ENCODE data around the gene GAMT.

Gene GAMT

DNA sequence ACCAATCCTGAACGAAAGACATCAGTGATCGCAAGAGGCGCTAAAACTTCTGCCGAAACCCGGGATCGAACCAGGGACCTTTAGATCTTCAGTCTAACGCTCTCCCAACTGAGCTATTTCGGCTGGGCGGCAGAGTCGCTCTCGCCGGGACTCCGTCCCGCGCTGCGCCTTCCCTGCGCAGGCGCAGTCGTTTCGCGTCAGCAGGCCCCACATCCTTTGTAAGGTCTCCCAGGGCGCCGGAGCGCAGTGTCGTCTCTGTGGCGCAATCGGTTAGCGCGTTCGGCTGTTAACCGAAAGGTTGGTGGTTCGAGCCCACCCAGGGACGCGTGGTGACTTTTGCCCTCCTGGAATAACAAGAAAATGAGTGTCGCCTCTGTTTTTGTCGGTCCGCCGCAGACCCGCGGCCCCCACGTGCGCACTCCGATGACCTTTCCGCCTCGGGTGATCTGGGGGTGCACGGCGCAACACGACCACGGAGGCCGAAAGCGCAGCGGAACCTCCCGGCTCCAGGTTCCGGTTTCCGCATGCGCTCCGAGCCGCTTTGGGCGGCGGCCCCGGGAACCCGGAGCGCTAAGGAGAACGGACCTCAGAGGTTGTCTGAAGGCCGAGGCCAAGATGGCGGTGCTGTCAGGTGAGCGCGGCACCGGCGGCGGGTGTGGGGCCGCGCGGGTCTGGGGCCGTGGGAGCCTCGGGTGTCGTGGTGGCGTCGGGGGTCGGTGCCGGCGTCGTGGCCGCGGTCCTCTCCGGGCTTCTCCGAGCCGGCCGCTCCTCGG lies 17.8 kb downstream of the GAMT start, which contains the start of gene NDUFS7:
NDUFS7 (plus strand) TSS at position 596 of the 773 bp plus-strand sequence; CDS start at position 616, 20 bp downstream.
- DNase-seq: peak; percentile 86

DNA sequence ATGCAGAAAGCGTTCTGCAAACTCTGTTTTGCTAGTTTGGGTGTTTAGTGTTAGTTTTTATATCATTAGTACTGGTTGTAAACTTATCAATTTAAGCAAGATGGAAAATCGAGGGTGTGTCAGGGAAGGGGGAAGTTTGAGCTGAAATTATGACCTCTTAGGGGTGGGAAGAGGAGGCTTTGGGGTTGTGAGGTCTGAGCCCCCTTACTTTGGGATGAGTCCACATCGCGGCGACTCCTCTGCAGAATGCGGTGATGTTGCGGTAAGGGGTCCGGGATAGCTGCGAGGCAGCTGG lies 18.4 kb downstream of the GAMT start:
- DNase-seq: no peak

DNA sequence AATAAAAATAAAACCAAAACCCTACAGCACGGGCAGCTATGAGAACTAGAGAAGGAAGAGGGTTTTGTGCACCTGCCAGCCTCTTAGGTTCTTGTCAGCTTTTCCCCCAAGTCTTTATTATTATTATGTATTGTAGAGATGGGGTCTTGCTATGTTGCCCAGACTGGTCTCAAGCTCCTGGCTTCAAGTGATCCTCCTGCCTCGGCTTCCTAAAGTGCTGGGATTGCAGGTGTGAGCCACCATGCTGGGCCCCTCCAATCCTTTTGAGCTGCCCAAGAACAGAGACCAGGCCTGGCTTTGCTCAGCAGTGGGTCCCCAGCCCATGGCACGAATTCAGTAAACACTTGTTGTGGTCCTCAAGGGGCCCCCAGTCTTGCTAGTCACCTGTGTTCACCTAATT lies 19.1 kb downstream of the GAMT start:
- no peak for DNase-seq

DNA sequence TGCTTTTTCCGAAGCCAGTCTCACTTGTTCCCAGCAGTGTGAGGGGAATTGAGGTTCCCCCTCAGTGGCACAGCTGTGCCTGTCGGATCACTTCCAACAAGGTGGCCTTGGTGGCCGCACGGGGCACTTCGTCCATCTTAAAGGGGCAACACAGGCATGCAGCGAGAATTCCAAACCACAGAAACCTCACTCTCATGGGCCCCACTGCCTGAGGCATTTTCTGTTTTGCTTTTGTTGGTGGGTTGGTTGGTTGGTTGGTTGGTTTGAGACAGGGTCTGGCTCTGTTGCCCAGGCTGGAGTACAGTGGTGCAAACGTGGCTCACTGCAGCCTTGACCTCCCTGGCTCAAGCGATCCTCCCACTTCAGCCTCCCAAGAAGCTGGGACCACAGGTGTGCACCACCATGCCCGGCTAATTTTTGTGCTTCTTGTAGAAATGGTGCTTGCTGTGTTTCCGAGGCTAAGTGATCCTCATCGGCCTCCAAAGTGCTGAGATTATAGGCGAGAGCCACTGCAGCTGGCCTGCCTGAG lies 21.3 kb downstream of the GAMT start:
- DNase-seq: no peak

DNA sequence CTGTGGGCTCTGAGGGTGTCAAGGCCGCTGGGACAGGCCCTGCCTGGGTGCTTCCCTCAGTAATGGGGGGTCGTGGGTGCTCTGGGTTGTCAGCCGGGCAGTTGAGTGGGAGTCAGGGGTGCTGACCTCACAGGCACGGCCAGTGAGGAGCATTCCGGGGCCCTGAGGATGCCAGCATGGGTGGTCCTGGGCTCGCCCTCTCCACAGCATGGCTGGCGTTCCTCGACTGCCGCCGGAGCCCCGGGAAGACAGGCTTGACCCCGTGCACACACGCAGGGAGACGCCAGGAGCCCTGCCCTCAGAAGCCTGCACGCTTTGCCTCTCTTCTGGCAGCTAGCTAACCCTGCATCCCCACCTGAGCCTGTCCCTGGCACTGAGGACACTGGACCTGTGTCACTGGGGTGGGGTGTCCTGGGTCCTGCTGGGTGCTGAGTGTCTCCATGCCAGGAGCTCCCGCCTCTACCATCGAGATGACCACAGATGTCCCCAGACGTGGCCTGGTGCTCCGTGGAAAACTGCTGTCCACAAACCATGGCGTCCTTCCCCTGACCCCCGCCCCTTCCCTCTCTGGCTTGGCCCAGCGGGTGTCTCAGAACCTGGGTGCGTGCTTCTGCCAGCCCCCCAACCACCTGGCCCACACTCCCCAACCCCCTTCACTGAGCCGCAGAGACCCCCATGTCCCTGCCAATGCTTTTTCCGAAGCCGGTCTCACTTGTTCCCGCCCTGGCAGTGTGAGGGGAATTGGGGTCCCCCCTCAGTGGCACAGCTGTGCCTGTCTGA lies 22.0 kb downstream of the GAMT start:
- DNase-seq: no peak

DNA sequence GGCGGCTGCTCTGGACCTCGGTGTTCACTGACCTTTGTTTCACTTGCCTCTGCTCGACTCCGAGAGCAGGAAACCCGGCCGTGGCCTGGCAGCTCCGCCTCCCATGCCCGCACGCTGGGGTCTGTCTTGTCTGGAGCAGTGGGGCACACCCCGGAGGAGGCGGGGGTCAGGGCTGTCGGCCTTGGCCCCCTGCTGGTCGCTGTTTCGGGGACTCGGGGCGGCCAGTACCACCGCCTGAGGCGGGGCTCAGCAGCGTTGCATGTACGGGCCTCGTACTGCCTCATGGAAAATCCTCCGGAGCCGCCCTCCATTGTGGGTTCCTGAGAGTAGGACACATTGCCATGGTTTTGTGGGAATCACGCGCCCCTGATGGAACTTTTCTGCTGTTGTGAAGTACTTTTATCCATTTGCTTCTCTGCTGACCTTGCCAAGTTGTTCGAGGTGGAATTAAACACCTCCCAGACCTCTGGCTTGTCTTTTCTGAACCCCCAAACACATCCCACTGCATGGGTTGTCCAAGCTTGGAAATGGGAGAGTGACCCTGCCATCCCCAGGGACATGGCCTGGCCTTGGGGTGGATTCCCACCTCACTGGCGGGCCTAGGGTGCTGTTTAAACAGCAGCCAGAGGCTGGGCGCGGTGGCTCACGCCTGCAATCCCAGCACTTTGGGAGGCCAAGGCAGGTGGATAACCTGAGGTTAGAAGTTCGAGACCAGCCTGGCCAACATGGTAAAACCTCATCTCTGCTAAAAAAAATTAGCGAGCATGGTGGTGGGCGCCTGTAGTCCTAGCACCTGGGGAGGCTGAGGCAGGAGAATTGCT lies 23.2 kb downstream of the GAMT start:
- no peak for DNase-seq

DNA sequence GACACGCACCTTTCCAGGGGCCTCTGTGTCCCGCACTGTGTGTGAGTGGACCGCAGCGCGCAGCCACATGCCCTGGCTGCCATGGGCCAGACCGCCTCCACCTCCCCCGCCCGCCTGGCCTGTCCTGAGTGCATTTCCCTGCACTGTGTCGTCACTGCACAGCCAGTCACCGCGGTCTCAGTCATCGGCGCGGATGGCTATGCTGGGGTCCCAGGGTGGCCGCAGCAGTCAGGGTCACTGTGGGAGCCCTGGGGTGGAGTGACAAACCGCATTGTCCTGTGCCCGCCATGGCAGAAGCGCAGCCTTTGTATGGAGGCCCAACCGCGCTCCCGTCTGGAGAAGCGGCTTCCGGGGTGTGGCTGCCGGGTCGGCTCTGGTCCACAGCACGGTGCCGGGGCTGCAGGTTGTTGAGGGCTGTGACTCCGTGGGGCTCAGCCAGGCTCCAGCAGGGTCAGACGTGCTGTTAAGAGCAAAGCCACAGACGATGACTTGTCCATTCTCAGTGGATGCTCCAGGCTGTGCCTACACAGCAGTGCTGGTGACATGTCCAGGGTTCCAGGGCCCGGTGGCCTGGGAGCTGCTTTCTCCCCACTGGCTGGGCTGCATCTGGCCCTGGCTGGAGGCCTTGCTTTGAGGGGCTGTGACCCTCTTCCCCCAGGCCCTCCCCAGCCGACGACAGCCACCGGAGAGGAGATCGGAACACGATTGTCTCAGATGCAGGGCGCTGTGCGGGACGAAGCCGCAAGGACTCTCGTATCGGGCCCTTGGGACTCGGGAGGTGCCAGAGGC lies 24.0 kb downstream of the GAMT start:
- no peak for DNase-seq

DNA sequence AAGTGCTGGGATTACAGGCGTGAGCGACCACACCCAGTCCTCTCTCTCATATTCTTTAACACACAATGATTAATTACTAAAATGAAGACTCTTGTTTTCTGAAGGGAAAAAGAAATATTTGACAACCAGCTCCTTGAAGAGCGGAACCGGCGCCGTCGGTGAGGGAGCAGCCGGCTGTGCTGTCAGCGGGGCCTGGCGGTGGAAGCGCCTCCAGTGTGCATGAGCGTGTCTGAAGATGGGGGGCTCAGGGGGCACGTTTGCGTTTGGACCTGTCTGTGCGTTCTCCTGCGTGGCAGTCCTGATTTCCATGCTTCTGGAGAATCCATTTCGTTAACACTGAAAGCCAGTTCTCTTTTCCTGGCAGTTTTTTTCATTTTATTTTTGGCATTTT lies 24.9 kb downstream of the GAMT start:
- DNase-seq: no peak

DNA sequence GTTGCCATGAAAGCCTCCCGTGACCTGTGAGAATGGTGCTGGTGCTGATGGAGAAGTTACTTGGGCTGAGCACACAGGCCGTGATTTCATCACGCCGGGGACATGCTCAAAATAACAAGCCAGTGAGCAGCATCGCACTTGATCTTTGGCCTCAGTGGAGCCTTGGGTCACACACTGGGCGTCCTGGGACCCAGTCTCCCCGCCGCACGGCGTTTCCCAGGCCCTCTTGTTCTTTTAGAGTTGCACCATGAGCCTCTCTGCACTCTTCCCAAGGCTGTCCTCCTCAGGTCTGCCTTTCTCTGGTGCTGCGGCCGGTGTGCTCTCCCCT lies 27.1 kb downstream of the GAMT start:
- no peak for DNase-seq

DNA sequence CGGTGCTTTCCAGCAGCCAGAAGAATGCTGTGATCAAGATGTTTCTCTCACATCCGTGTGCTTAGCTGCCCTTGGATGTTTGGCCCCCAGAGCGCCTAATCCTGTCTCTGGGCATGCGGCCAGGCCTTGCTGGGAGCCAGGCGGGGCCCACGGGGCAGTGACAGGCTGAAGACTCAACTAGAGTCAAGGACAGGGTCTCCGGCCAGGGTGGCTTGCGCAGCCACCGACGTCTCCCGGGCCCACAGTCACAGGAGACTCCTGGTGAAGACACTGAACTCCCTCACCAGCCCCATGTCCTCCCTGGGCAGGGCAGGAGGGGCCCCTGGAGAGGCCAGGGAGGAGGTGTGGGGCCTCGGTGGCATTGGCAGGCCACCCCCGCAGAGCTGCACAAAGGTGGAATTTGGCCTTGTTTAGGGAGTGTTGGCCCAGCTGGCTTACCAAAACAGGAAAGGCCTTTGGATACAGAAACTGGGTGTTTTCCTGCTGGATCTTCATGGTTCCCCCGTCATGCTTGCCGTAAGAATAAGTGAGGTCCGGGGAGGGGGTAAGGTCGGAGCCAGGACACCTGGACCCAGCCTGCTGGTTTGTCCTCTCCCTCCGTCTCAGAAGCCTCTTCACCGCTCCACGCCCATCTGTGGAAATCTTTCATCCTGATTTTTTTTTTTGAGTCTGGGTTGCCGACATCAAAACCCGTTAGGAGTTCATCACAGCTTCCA lies 27.6 kb downstream of the GAMT start:
- no peak for DNase-seq

DNA sequence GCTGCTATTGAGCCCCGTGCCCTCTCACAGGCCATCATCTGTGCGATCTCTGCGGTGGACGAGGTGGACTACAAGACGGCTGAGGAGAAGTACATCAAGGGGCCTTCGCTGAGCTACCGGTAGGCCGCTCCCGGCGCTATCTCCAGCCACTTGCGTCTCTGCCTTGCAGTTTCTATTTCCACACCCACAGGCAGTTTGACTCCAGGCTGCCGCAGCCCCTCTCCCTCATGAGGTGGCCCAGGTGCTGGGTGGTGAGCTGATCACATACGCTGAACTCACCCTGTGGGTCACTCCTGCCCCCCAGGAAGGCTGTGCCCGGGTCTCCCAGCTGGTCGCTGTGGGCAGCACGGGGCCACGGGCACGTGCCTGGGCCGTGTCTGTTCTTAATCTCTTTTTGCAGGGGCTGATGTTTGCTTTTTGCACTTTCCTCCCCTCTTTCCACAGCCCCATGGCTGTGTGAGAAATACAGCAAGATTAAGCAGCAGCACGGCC lies 28.3 kb downstream of the GAMT start:
- no peak for DNase-seq

DNA sequence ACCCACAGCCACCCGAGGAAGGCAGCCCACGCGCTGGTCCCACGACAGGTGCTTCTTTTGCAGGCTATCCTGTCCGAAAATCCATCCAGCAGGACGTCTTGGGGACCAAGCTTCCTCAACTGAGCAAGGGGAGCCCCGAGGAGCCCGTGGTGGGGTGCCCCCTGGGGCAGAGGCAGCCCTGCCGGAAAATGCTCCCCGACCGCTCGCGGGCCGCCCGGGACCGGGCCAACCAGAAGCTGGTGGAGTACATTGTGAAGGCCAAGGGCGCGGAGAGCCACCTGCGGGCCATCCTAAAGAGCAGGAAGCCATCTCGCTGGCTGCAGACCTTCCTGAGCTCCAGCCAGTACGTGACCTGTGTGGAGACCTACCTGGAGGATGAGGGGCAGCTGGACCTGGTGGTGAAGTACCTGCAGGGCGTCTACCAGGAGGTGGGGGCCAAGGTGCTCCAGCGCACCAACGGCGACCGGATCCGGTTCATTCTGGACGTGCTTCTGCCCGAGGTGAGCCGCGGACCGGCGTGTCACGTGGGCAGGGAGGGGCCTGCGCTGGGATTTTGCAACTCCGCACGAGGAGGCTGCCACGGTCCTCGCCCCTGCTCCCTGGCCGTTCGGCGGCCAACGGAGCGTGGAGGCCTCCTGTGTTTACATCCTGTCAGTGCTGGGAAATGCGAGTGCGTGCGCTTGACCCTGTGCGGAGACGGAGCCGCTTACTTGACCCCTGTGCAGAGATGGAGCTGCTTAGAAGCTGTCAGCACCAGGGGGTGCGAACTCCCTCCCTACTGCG lies 30.6 kb downstream of the GAMT start:
- DNase-seq: no peak

DNA sequence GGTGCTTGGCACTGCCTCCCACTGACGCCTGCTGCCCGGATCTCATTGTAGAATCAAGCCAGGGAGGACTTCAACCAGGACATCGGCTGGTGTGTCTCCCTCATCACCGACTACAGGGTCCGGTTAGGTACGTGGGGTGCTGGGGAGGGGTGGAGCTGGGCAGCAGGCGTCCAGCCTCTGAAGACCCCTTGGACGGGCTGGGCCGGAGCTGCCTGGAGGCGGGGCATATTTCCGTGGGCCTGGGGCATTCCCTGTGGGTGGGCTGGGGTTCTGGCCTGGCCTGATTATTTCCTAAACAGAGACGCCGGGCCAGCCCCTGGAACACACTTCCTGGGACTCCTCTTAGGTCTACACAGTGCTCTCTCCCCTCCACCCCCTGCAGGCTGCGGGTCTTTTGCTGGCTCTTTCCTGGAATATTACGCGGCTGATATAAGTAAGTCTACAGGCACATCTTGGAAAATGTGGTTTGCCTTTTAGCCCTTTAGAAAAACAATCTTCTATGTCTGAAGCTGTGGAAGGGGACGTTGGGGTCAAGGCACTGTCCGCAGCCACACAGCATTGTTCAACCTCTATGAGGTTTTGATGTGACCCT lies 32.0 kb downstream of the GAMT start:
- no peak for DNase-seq

DNA sequence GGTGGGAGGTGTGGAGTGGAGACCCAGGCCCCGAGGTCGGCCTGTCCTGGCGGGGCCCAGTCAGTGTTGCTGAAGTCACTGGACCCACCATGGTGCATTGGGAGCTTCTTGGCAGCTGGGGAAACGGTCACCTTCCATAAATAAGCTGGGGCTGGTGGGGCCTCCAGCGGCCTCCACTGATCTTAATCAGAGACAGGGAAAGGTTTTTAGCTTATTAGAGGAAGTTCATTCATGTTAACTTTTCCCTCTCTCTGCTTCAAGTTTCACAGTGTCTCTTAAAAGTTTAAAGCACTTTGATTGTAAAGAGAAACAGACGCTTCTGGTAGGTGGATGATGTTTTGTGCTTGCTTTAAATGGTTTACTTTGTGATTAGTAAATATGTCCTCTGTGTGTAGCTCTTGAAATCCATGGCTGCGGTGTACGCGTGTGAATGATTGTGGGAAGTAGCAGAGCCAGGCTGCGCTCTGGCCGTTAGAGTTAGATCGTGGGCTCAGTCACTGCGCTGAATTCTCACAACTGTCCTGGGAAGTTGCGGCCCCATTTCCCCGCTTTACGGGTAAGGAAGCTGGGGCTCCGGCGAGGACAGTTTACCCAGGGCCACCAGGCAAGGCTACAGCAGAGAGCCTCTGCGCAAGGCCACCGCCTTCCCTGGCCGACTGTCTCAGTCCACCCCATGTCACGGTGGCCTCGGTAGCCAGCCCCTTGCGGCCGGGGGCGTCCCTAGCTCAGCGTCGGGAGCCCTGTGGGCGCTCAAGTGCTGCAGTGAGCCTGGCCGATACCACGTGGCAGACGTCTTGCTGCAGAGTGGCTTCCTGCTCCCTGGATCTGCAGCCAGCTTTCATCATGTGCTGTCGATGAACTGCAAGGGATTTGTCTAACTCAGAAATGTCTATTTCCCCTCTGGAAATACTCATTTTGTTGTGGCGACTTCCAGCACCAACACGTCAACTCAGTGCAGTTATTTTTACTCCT lies 34.2 kb downstream of the GAMT start:
- DNase-seq: no peak

DNA sequence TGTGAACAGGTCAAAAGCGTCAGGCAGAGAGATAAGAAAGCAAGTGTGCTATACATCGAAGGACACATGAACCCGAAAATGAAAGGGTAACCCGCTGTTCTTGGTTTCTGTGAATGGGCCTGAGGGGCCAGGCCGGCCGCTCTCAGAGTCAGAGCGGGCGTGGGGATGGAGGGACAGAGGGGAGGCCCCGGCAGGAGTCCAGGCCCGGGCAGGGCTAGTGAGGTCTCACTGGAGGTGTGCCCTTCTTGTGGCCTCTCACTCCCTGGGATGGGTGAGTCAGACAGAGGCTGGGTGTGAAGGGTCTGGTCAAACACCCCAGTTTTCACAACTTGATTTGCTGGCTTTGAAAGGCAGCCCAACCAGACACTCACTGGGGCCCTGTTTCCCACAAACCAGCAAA lies 35.0 kb downstream of the GAMT start:
- no peak for DNase-seq

DNA sequence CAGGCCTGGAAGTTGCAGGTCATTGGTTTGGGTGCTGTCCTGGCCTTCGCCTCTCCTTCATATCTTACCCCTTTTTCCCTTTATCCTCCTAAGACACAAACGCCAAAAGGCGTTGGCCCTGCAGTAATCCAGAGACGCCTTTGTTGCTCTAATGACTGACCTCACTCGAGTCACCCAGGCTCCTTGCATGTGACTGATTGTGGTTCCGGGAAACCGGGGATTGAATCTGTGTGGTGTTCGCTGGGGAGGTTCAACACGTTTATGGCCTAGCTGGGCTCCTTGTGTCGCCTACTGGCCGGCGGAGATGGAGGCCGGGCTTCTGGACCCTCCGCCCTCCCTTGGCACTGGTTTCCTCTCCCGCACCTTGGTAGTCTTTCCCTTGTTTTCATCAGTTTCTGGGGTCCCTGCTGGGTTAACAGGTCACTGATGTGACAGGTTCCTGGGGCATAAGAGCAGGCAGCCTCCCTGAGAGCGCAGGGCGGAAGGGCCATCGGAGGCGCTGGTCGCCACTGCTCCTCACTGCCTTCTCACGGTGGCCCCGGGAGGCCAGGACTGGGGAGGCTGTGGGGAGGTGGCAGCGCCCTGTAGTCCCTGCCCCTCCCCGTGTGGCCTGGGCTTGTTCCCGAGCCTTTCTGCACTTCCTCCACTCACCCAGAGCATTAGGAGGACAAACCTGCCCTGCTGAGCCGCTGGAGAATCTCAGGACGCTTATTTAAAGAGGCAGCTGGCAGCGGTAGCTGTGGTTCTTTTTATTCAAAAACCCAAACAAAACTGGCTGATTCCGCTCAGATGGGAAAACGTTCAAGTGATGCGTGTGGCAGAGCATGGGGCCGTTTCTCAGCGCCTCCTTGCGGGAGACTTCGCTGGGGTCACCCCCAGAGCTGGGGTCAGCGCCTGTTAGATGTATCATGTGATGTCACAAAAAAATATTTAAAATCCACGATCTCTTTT lies 35.7 kb downstream of the GAMT start:
- no peak for DNase-seq

DNA sequence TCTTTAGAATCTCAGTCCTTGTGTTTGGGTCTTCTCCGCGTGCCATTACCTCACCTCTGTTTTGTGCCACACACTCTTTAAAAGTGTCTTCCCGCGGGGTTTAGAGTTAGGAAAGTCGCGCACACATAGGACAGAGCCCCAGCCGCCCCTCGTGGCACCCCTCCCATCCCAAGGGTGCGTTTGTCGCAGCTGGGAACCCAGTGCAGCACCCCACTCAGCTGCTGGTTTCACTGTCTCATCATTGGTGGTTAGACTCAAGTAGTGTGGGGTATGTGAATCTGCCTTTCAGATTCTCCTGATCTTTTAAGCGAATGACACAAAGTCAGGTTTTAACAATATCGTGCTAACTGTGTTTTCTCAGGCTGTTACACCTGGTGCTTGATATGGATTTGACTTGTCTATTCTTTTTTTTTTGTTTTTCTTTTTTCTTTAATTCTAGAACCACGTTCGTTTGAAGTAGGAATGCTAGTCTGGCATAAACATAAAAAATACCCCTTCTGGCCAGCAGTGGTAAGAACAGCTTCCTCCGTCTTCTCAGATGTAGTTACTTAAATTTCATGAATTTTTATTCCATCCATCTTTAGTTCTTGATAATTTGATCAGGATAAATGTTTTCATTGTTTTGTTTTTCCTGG lies 37.2 kb downstream of the GAMT start:
- no peak for DNase-seq

DNA sequence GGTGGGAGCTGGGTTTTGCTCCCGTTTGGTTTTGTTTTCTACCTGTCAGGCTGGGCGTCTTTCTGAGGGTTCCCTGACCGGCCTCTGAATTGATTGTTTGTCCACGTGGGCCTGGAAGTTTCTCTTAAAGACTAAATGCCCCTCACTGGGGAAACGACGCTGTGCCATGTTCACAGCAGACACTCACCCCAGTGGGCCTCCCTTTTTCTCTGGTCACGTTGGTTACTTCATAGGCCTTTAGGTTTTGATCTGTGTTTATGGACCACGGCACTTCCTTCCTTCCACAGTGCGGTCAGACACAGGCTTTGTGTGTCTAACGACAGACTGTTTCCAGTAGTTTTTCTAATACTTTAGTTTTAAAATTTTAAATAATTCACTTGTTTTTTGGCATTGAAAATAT lies 37.7 kb downstream of the GAMT start:
- no peak for DNase-seq

Data from stimulated activated naive CD4-positive, alpha-beta T cell treated with Interleukin-2 at 50 U/mL for 16 hours (primary cell).